Effector memory CD8-positive, alpha-beta T cell (primary cell): Measurements from ENCODE around the gene ELK3.
A peak's percentile ranks its signal among the peaks of the same experiment; 100 is the strongest.
"Not testable (repeated sequence)": the region's sequence is repeated elsewhere in the genome, so short reads cannot be mapped to it uniquely, and the experiment has no call there.

Source experiments
- ATAC-seq: fragments of 150-1000 bp; cut with Tn5 transposase; replicated peaks from 2 replicates; pipeline ENCODE4 v1.10.0; 2021; ENCODE audit warnings: mild to moderate bottlenecking, moderate library complexity
- DNase-seq, 3 experiments: peaks; one replicate each; pipeline ENCODE4 v3.0.0; 2021
- H3K27ac Mint-ChIP-seq, 2 donors: one replicate each; pipeline ENCODE4 v1.8.0; 2022; ENCODE audit warnings: mild to moderate bottlenecking in 2 of 2, mixed read lengths in 2 of 2, moderate library complexity in 2 of 2
- H3K27me3 Mint-ChIP-seq, 2 donors: one replicate each; pipeline ENCODE4 v1.8.0; 2022; ENCODE audit warnings: mixed read lengths in 2 of 2
- H3K36me3 Mint-ChIP-seq: one replicate; pipeline ENCODE4 v1.8.0; 2022; ENCODE audit warnings: mild to moderate bottlenecking, moderate library complexity, mixed read lengths; ENCODE audit not compliant: insufficient read depth
- H3K4me1 Mint-ChIP-seq, 2 donors: one replicate each; pipeline ENCODE4 v1.8.0; 2022; ENCODE audit warnings: low read depth in 2 of 2, mixed read lengths in 2 of 2
- H3K4me3 Mint-ChIP-seq, 2 donors: one replicate each; pipeline ENCODE4 v1.8.0; 2022; ENCODE audit warnings: mild to moderate bottlenecking in 2 of 2, mixed read lengths in 2 of 2, moderate library complexity in 2 of 2
- H3K9me3 Mint-ChIP-seq, 2 donors: one replicate each; pipeline ENCODE4 v1.8.0; 2022; ENCODE audit warnings: mixed read lengths in 2 of 2

Gene ELK3

DNA sequence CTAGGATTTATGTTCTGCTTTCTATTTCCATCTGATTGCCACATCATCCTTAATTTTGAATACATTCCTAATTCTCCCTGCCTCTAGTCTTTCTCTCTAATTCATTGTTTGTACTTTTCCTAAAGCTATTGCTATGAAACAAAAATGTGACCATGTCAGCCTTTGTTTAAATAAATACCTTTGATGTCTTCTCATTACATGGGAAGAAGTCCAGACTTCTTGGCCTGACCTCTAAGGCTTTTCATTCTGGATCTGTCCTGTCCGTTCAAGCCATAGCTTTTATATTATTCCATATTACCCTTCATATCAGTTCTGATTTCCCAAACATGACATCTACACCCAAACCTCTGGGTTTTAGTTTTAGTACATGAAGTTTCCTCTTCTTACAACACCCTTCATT is 114.7 kb downstream of the ELK3 start:
- ATAC-seq (no peak), DNase-seq (no peak)

DNA sequence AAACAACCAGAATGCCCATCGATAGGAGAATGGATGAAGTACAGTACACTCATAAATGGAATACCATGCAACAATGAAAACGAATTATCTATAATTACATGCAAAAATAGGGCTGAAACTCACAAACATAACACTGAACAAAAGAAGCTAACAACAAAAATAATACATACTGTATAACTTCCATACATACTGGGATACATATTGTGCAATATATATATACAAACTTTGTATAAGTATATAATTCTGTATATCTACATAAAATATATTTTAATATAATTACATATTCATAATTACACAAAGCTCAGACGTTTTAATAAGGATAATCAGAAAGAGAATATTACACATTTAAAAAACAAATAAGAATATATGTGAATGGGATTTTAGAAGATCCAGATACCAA is 115.9 kb downstream of the ELK3 start:
- Mint-ChIP-seq H3K9me3 (no peaks in the 10 kb centered on the region), H3K27me3 (no peaks in the 10 kb centered on the region), H3K4me1 (peaks cover 10 to 24% of the 10 kb centered on the region in 2 donors), H3K27ac (peak overlapping the region in 1 of 2 donors; percentile 23), H3K4me3 (no peak overlapping the region), H3K36me3 (peaks cover 40% of the 10 kb centered on the region)
- ATAC-seq: no peak
- DNase-seq: no peak

More for the DNA sequence above, 114.7 kb downstream of the ELK3 start:
- H3K27me3 Mint-ChIP-seq: no peaks in the 10 kb centered on the region
- peaks cover 46% of the 10 kb centered on the region for H3K36me3 Mint-ChIP-seq
- no peak overlapping the region for H3K4me3 Mint-ChIP-seq
- H3K9me3 Mint-ChIP-seq: no peaks in the 10 kb centered on the region
- H3K4me1 Mint-ChIP-seq: peaks cover 8 to 22% of the 10 kb centered on the region in 2 donors
- H3K27ac Mint-ChIP-seq: no peak overlapping the region

DNA sequence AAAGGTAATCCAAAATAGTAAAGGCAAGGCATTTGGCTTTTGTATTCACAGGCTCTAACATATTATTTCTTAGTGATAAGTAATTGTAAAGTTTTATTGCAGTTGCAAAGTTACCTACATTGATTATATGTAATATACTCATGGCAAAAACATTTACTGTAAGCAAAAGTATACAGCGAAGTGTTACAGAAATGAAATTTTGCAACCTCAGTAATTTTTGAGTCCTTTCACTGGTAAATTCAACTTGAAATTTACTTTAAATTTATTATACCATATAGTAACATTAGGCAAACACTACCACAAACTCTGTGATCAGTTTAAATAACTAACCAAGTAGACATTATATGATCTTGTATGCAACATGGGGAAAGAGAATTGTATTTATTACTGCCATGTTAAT is 117.0 kb downstream of the ELK3 start:
- H3K4me1 Mint-ChIP-seq: peaks cover 11 to 17% of the 10 kb centered on the region in 2 donors
- DNase-seq: no peak
- no peaks in the 10 kb centered on the region for H3K9me3 Mint-ChIP-seq
- no peaks in the 10 kb centered on the region for H3K27me3 Mint-ChIP-seq
- no peak overlapping the region for H3K27ac Mint-ChIP-seq
- ATAC-seq: no peak
- peaks cover 36% of the 10 kb centered on the region for H3K36me3 Mint-ChIP-seq
- no peak overlapping the region for H3K4me3 Mint-ChIP-seq

DNA sequence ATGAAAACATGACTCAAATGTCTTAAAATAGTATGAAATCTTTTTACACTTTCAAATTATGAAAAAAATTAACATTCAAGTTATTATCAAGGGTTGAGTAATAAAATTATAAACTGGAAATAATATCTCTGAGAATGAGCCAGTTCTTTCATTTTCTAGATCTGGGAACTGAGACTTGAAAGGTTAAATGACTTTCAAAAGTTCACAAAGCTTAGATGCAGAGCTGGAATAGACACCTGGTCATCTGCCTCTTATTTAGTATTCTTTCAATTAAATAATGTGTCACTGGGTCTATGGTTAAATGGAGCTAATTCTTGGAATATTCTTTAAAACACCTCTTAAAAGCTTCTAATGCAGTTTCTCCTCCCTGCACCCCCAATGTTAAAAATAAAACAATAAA is 119.4 kb downstream of the ELK3 start:
- no peaks in the 10 kb centered on the region for H3K27me3 Mint-ChIP-seq
- H3K27ac Mint-ChIP-seq: no peak overlapping the region
- no peak overlapping the region for H3K4me3 Mint-ChIP-seq
- ATAC-seq (no peak), DNase-seq (no peak)
- peaks cover 31% of the 10 kb centered on the region for H3K36me3 Mint-ChIP-seq
- H3K9me3 Mint-ChIP-seq: no peaks in the 10 kb centered on the region
- peaks cover 7 to 14% of the 10 kb centered on the region in 2 donors for H3K4me1 Mint-ChIP-seq

DNA sequence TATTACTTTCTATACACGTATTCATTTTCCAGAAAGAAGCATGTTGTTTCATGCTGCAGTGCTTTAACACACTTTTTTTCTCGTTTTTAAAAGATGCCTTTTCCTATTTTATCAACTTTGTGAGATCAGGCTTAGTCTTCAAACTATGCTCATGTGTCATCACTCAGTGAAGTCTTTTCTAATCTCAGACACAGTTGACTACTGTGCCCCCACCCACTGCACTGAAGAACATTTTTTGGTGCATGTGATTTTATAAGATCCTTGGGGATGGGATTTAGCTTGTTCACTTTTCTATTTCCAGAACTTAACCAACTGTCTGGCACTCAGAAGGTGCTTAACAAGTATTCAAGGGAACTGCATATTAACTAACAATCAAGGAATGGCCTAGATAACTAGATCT is 120.5 kb downstream of the ELK3 start:
- Mint-ChIP-seq H3K9me3 (no peaks in the 10 kb centered on the region), H3K4me3 (no peak overlapping the region), H3K36me3 (peaks cover 31% of the 10 kb centered on the region), H3K4me1 (peaks cover 7 to 14% of the 10 kb centered on the region in 2 donors), H3K27ac (peak overlapping the region; percentile 8 to 94), H3K27me3 (no peaks in the 10 kb centered on the region)
- ATAC-seq: no peak
- no peak for DNase-seq

DNA sequence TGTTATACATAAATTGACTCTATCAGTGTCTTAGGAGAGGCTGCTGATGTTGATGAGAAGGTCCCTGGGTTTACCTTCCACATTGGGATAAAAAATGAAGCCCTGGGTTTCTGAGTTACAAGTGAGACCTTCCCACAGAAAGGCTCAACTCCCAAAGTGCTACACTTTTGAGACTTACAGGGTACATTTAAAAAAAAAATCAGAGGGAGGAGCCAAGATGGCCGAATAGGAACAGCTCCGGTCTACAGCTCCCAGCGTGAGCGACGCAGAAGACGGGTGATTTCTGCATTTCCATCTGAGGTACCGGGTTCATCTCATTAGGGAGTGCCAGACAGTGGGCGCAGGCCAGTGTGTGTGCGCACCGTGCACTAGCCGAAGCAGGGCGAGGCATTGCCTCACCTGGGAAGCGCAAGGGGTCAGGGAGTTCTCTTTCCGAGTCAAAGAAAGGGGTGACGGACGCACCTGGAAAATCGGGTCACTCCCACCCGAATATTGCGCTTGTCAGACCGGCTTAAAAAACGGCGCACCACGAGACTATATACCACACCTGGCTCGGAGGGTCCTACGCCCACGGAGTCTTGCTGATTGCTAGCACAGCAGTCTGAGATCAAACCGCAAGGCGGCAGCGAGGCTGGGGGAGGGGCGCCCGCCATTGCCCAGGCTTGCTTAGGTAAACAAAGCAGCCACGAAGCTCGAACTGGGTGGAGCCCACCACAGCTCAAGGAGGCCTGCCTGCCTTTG is 121.7 kb downstream of the ELK3 start:
- DNase-seq: peak; percentile 31 to 37 (median 31)

GRCh38 chr12:96317801-96318200 is 123.6 kb downstream of the ELK3 start:
- DNase-seq, H3K27ac Mint-ChIP-seq, ATAC-seq, H3K4me3 Mint-ChIP-seq, H3K9me3 Mint-ChIP-seq, H3K27me3 Mint-ChIP-seq: not testable (repeated sequence)
- Mint-ChIP-seq H3K4me1 (peaks cover 9 to 20% of the 10 kb centered on the region in 2 donors), H3K36me3 (peaks cover 24% of the 10 kb centered on the region)

More for the DNA sequence above, 121.7 kb downstream of the ELK3 start:
- H3K36me3 Mint-ChIP-seq: peaks cover 26% of the 10 kb centered on the region
- peak overlapping the region; percentile 83 to 89 for H3K4me3 Mint-ChIP-seq
- not testable (repeated sequence) for H3K27me3 Mint-ChIP-seq, H3K9me3 Mint-ChIP-seq
- peak; percentile 75 for ATAC-seq
- H3K27ac Mint-ChIP-seq: peak overlapping the region; percentile 94
- peaks cover 7 to 11% of the 10 kb centered on the region in 2 donors for H3K4me1 Mint-ChIP-seq
